NCI-H187 treated with DMSO at 0.1 percent for 48 hours (cell line): ENCODE data around the gene FBXO15.

Experiments used
- DNase-seq: peaks from one replicate; lab custom pipeline; 2025; lab: John Stamatoyannopoulos, UW

The FBXO15 gene

DNA sequence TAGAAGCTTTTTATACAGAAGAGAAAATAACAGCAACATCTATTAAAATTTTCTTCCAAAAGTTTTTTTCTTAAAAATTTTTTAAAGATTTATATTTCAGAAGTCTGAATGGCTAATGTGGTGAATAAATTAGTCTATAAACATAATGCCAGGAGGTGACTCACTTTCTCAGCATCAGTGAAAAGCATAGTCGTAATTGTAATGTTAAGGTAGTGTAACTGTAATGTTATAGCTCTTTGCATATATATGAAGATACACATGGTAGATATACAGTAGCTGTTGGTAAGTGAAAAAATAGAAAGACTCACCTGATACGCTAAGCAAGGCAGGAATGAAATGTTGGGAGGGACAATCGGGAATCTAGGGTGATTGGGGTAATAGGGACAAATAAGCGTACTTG lies 6.2 kb upstream of the FBXO15 start:
- no peak for DNase-seq

GRCh38 chr18:74153377-74153776 lies 5.7 kb upstream of the FBXO15 start:
- DNase-seq: no peak

GRCh38 chr18:74152857-74153256 lies 5.2 kb upstream of the FBXO15 start:
- no peak for DNase-seq

DNA sequence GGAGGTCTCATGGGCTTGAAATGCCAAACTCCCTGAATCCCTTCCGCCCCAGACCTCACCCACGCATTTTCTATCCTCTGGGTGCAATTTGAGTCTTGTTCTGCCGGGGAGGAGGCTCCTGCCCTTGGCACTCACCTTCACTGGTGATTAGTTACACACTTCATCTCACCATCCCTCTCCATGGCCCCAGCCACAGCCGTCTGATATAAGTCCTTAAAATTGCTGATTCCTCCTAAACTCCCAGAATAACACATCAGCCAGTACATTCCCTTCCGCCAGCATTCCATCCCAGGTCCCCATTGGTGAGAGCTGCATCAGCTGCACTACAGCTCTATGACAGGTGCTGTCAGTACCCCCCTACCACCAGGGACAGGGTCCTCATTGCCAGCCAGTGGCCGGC lies 4.6 kb upstream of the FBXO15 start:
- no peak for DNase-seq

GRCh38 chr18:74149878-74150277 lies 2.2 kb upstream of the FBXO15 start:
- DNase-seq: no peak

GRCh38 chr18:74148543-74149070 lies 973 bp upstream of the FBXO15 start:
- DNase-seq: no peak

DNA sequence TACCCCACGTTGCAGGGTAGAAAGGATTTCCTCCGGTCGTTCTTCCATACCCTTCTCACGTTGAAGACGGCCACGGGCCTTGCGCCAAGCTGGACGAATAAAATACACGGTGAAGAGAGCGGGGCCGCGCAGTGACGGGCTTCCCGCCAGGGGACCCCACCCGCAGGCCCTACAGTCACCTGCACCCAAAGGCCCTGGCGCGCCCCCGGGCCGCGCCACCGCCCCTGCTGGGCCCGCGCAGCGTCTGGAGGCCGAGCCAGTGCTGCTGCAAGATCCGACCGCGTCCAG lies 199 bp downstream of the FBXO15 start:
- DNase-seq: no peak

DNA sequence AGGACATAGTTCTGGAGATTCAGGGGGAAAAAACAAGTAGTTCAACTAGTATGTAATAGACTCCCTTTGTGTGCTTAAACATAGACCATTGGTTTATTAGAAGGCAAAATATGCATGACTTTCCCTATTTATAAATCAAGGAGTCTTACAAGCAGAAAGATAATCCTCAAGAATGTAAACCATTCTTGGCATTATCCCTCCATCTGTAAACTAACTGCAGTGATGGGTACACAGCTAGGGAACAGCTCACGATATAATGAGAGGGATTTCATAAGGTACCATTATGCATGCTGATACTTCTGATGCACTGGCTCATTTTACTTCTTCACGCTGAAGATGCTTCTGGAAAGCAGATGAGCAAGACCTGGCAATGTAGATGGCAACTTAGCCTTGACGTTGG lies 878 bp downstream of the FBXO15 start:
- DNase-seq: no peak

DNA sequence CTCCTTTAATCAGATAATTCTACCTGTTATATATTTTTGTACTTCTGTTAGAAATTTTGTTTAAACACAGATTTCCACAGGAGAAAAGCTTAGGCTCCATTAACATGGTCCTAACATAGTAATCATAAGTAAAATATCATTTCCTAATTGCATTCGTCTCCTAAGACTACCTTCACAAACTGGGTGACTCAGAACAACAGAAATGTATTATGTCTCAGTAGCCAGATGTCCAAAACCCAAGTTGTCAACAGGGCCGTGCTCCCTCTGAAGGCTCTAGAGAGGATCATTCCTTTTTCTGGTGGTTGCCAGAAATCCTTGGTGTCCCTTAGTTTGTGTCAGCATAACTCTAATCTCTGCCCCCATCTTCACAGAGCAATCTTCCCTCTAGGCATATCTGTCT lies 5.4 kb downstream of the FBXO15 start:
- DNase-seq: no peak

- no peak for DNase-seq
Observed at GRCh38 chr18:74141667-74142066, 6.0 kb downstream of the FBXO15 start.

DNA sequence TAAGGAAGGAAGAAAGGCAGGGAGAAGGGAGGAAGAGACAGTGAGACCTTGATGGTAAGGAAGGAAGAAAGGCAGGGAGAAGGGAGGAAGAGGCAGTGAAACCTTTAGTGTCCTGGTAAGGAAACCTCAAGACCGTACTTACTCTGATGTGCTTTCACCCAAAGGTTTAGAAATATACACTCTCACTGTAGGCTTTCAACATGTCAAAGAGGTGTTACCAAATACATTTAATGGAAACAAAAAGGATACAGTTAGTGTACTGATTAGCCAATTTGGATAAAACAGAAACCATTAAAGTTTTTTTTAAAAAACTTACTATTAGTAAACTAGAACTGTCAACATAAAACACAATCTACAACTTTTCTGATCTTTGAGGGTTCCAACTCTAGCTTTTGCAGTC lies 7.1 kb downstream of the FBXO15 start:
- DNase-seq: no peak

GRCh38 chr18:74139888-74140287 lies 7.7 kb downstream of the FBXO15 start:
- DNase-seq: no peak

GRCh38 chr18:74139411-74139810 lies 8.2 kb downstream of the FBXO15 start:
- DNase-seq: no peak

- DNase-seq: no peak
Observed at GRCh38 chr18:74137920-74138538, 9.6 kb downstream of the FBXO15 start.

DNA sequence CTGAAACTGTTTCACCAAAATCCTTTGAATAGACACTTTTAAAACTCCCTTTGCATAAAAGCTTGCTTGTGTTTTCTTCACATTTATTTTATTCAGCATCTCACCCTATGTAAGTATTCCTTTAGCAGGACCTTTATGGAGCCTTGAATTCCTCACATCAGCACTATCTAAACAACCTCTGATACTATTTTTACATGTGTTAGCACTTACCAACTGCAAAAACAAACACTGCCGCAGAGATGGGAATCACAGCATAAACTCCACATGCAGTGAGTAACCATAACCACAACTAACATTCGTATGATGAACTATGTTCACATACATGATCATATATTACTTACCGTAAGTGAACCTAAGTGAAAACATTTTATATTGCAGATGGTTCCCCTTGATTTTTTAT lies 15.4 kb downstream of the FBXO15 start:
- DNase-seq: no peak

DNA sequence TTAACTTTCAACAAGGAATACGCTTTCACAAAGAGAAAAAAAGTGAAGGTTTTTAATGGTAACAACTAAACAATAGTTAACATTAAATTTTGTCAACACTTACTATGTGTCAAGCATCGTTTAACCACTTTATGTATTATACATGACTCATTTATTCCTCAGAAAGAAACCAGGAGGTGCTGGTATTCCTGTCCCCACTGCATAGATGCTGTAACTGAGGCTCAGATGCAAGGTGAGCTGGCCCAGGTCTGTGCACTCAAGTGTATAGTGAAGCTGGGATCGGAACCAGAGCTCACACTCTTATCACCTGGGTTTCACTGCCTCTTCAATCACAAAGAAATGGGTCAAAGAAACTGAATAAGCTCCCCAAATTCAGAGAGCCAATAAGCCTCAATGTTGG lies 16.5 kb downstream of the FBXO15 start:
- DNase-seq: no peak

DNA sequence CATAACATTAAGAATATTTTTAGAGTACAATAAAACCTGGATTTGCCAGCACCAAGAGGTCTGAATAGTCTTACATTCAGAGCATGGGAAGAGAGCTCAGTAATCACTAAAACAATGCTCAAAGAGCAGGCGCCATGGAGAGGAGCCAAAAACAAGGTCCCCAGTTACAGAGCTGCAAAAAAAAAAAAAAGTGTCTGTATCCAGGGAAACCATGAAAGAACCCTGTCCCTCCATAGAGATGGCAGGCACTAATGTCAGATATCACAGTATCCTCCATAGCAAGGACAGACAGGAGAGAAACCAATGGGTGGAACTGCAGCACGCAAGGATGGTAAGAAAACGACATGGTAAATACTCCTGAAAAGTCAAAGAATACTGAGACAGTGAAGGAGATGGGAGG lies 19.5 kb downstream of the FBXO15 start:
- DNase-seq: no peak

DNA sequence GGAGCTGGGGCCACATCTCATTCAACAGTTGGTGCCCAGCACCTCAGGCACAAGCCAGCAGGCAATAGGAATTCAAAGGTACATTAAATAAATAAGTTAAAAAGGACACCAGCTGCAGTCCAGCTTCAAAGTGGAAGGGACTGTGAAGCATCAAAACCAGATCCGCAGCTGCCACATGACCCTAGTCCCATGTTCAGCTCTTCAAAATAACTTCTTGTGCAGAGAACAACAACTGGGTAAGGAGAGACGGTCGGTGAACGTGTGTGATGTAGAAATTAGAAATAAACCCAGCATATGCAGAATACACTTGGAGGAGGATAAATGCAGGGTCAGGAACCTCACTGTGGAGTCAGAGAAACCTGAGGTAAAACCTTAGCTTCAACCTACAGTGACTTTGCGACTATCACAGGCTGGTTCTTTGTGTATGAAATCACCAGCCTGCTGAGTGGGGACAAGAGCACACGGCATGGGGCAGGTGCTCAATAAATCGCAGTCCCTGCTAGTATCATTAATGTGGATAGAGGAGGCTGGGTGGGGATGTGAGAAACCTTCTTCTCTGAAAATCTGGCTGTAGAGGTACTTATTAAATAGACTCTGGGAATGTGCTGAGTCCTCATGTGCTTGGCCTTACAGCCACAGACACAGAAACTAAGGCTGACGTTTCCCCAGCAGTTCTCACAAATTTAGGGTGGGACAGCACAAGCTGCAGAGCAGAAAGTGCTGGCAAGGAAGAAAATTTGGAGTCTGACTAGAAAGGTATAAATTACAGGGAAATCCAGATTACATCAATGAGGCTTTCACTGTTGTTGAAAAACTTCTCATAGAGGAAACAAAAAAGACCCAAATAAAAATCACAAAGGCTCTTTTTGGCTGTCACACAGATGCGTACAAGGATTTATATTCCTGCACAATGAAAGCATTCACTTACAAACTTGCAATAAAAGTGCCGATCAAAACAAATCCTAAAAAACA lies 20.7 kb downstream of the FBXO15 start:
- DNase-seq: no peak

DNA sequence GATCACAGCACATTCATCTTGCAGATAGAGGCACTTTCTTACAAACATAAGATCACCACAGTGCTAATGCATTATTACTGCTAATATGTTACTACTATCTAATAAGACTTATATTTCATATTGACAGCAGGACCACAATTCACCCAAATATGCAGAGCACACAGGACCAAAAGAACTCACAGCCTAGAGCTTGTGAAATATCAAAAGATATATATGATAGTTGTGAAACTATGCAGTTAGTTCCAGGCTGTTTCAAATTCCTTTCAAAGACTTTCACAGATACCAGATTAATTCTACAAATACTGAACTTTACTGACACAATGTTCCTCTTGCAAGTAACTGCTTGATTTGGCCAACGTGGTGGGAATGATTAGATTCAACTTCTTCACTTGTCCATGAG lies 23.0 kb downstream of the FBXO15 start:
- no peak for DNase-seq

DNA sequence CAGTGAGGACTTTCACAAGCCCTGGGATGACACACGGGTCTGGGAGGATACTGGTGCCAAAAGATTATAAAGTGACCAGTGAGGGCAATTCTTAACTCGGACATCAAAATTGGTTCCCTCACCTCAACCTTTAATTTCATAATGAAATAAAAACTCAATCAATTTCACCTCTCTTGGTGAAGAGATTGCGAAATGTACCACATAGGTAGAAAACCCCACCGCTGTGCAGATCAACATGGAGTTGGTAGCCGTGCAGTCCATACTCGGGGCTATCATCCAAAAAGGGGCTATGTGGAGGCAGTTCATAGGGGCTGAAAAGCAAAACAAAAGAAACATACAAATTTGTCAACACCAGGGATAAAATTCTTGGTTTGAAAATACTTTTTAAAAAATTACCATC lies 24.4 kb downstream of the FBXO15 start:
- no peak for DNase-seq

GRCh38 chr18:74116633-74117554 lies 30.7 kb downstream of the FBXO15 start:
- DNase-seq: no peak

DNA sequence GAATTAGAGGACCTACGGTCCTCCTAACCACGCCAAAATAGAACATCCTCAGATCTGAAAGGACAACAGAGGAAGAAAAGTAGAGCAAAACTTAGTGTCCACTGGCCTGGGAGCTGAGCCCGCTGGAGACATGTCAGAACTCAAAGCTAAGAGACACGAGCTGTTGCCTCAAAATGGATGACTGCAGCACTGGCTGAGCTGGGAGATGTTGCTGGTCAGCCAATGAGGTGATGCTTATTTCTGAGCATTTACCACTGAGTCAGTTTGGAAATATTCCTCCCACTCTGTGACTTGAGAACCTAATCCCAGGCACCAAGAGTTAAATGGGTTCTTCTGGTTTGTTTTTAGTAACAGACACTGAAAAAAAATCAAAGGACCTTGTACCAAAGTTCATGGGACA lies 32.6 kb downstream of the FBXO15 start:
- DNase-seq: no peak
